Prostate gland (tissue), 2 donors: Measurements from ENCODE around the gene CSMD2. TPM values are rescaled to one million over a fixed set of nuclear protein-coding genes. Genes with fewer than 3 reads are reported as not detected.

Experiments
- DNase-seq: peaks from one replicate; pipeline ENCODE4 v3.0.0-alpha.2; 2019; ENCODE audit warnings: low spot score
- H3K27ac ChIP-seq, 2 donors: fragments of 200-600 bp; sonication (generic); 2 replicates each; pipeline ENCODE4 v1.5.1; 2017 to 2019
- H3K27me3 ChIP-seq: fragments of 200-600 bp; sonication (generic); replicated peaks from 2 replicates; pipeline ENCODE4 v1.5.1; 2019; ENCODE audit not compliant: insufficient read depth
- H3K36me3 ChIP-seq, 2 donors: fragments of 200-600 bp; sonication (generic); 1 replicate in 1 of 2; 2 replicates in 1 of 2; pipeline versions ENCODE4 v1.5.1 to v1.8.1; 2017 to 2019
- H3K4me1 ChIP-seq: fragments of 200-600 bp; sonication (generic); replicated peaks from 2 replicates; pipeline ENCODE4 v1.5.1; 2019
- H3K4me3 ChIP-seq, 2 donors: fragments of 200-600 bp; sonication (generic); 2 replicates each; pipeline ENCODE4 v1.5.1; 2017 to 2019
- H3K9me3 ChIP-seq: fragments of 200-600 bp; sonication (generic); 2 replicates; pipeline ENCODE4 v1.5.1; 2017
- CTCF ChIP-seq, 4 experiments: fragments of 200-600 bp in 2 of 4; fragments of 450-650 bp in 2 of 4; sonication (generic) in 2 of 4; IDR thresholded peaks; 1 replicate in 3 of 4; 2 replicates in 1 of 4; pipeline ENCODE4 v1.5.1; 2016 to 2019; ENCODE audit warnings: antibody characterized with exemption in 4 of 4, mild to moderate bottlenecking in 2 of 4, moderate library complexity in 2 of 4
- POLR2A ChIP-seq: fragments of 450-650 bp; IDR thresholded peaks from one replicate; pipeline ENCODE4 v1.6.1; 2016; ENCODE audit warnings: antibody characterized with exemption, mild to moderate bottlenecking
- POLR2AphosphoS5 ChIP-seq: sonication (generic); formaldehyde crosslinking; IDR thresholded peaks from one replicate; pipeline ENCODE4 v1.6.1; 2017; ENCODE audit warnings: antibody characterized with exemption
- WGBS: methylation state at CpG from one replicate; pipeline ENCODE4 v1.1.5; 2018; 5-methylcytosine and 5-hydroxymethylcytosine counted together
- intact Hi-C: fragments of 100-400 bp; cut with DNase I; formaldehyde crosslinking; loops from one replicate; pipeline ENCODE4 v1.14.2; 2022
- total RNA-seq, 2 donors: library from RNA; depleted of rRNA; stranded (reverse); fragments of >200 nt; gene quantifications; one replicate each; pipeline ENCODE4 v1.1.0, GENCODE V29; 2016

CSMD2 gene
- total RNA-seq, 2 donors from 2014 or later = 0.14 to 5.5 TPM

- no peak for DNase-seq
- intact Hi-C loops = no loop called here
- TF ChIP-seq CTCF (IDR thresholded peaks at IDR 0.05) (no peak), POLR2A (no peak), POLR2AphosphoS5 (no peak)
- Histone ChIP-seq H3K9me3 (no peaks in the 10 kb centered on the region), H3K36me3 (no peaks in the 10 kb centered on the region), H3K4me1 (no peaks in the 10 kb centered on the region), H3K27me3 (no peaks in the 10 kb centered on the region), H3K4me3 (no peak overlapping the region), H3K27ac (no peak overlapping the region)
- WGBS = 15% methylated on average over 1 of the region's 1 CpG
Observed at GRCh38 chr1:33918368-33918767, 246.7 kb downstream of the CSMD2 start.

- 89% methylated on average over 11 of the region's 11 CpGs for WGBS
- DNase-seq = no peak
- Histone ChIP-seq H3K4me1 (no peaks in the 10 kb centered on the region), H3K27ac (no peak overlapping the region), H3K4me3 (no peak overlapping the region), H3K36me3 (no peaks in the 10 kb centered on the region), H3K27me3 (no peaks in the 10 kb centered on the region), H3K9me3 (no peaks in the 10 kb centered on the region)
- intact Hi-C loops = no loop called here
- TF ChIP-seq CTCF (IDR thresholded peaks at IDR 0.05) (no peak), POLR2AphosphoS5 (no peak), POLR2A (no peak)
Observed at GRCh38 chr1:33916786-33917185, 248.2 kb downstream of the CSMD2 start.

GRCh38 chr1:33914531-33914930 lies 250.5 kb downstream of the CSMD2 start:
- 35% methylated on average over 2 of the region's 2 CpGs for WGBS
- H3K4me1 ChIP-seq = no peaks in the 10 kb centered on the region
- intact Hi-C loops = no loop called here

GRCh38 chr1:33908324-33908956 lies 256.6 kb downstream of the CSMD2 start:
- Histone ChIP-seq H3K36me3 (no peaks in the 10 kb centered on the region), H3K4me1 (no peaks in the 10 kb centered on the region), H3K27ac (no peak overlapping the region), H3K9me3 (no peaks in the 10 kb centered on the region), H3K4me3 (no peak overlapping the region), H3K27me3 (no peaks in the 10 kb centered on the region)
- 81% methylated on average over 10 of the region's 11 CpGs for WGBS
- intact Hi-C loops = no loop called here
- TF ChIP-seq POLR2AphosphoS5 = no peak
- no peak for TF ChIP-seq POLR2A
- no peak for TF ChIP-seq CTCF (IDR thresholded peaks at IDR 0.05)
- no peak for DNase-seq

More at GRCh38 chr1:33914531-33914930, 250.5 kb downstream of the CSMD2 start:
- Histone ChIP-seq H3K27ac (no peak overlapping the region), H3K9me3 (no peaks in the 10 kb centered on the region), H3K4me3 (no peak overlapping the region), H3K27me3 (no peaks in the 10 kb centered on the region), H3K36me3 (no peaks in the 10 kb centered on the region)
- no peak for DNase-seq
- TF ChIP-seq CTCF (IDR thresholded peaks at IDR 0.05) (no peak), POLR2A (no peak), POLR2AphosphoS5 (no peak)

GRCh38 chr1:33906156-33906555 lies 258.9 kb downstream of the CSMD2 start:
- Histone ChIP-seq H3K9me3 (no peaks in the 10 kb centered on the region), H3K36me3 (no peaks in the 10 kb centered on the region), H3K4me3 (no peak overlapping the region), H3K27ac (no peak overlapping the region), H3K27me3 (no peaks in the 10 kb centered on the region), H3K4me1 (peaks cover 6% of the 10 kb centered on the region)
- intact Hi-C loops = no loop called here
- TF ChIP-seq POLR2A (no peak), POLR2AphosphoS5 (no peak), CTCF (IDR thresholded peaks at IDR 0.05) (no peak)
- 58% methylated on average over 1 of the region's 1 CpG for WGBS
- no peak for DNase-seq
